Spleen (tissue), 11 donors: Measurements from ENCODE around the gene MYL11. TPM values are rescaled to one million over a fixed set of nuclear protein-coding genes. Genes with fewer than 3 reads are reported as not detected.

Experiments
- DNase-seq: peaks from one replicate; pipeline ENCODE4 v3.0.0-alpha.2; 2020
- H3K27ac ChIP-seq, 8 donors: fragments of 200-600 bp; sonication (generic) in 7 of 8; 1 replicate in 4 of 8; 2 replicates in 4 of 8; pipeline versions ENCODE4 v1.5.0 to v1.8.0; 2016 to 2021; ENCODE audit warnings: inconsistent platforms in 4 of 8, mild to moderate bottlenecking in 4 of 8, moderate library complexity in 1 of 8
- H3K27me3 ChIP-seq, 7 donors: fragments of 200-600 bp; sonication (generic) in 6 of 7; replicated peaks in 1 of 7; 1 replicate in 4 of 7; 2 replicates in 3 of 7; pipeline versions ENCODE4 v1.5.0 to v1.8.0; 2016 to 2021; ENCODE audit warnings: inconsistent platforms in 3 of 7, mild to moderate bottlenecking in 1 of 7
- H3K36me3 ChIP-seq, 6 donors: fragments of 200-600 bp; sonication (generic) in 5 of 6; 1 replicate in 4 of 6; 2 replicates in 2 of 6; pipeline versions ENCODE4 v1.5.0 to v1.8.0; 2016 to 2021; ENCODE audit warnings: inconsistent platforms in 2 of 6
- H3K4me1 ChIP-seq, 6 donors: fragments of 200-600 bp; sonication (generic) in 5 of 6; 1 replicate in 3 of 6; 2 replicates in 3 of 6; pipeline versions ENCODE4 v1.5.0 to v1.8.0; 2016 to 2021; ENCODE audit warnings: inconsistent platforms in 3 of 6
- H3K4me3 ChIP-seq, 8 donors: fragments of 200-600 bp; sonication (generic) in 7 of 8; 1 replicate in 4 of 8; 2 replicates in 4 of 8; pipeline versions ENCODE4 v1.5.0 to v1.8.0; 2016 to 2021; ENCODE audit warnings: inconsistent platforms in 4 of 8, mild to moderate bottlenecking in 4 of 8, moderate library complexity in 2 of 8
- H3K9me3 ChIP-seq, 8 donors: fragments of 200-600 bp; sonication (generic) in 7 of 8; 1 replicate in 4 of 8; 2 replicates in 4 of 8; pipeline versions ENCODE4 v1.5.0 to v1.8.0; 2016 to 2021; ENCODE audit warnings: inconsistent platforms in 4 of 8
- CTCF ChIP-seq, 11 experiments: fragments of 200-600 bp in 7 of 11; fragments of 450-650 bp in 4 of 11; sonication (generic) in 4 of 11; IDR thresholded peaks in 8 of 11; conservative IDR thresholded peaks in 3 of 11; 1 replicate in 7 of 11; 2 replicates in 4 of 11; pipeline versions ENCODE4 v1.4.0 to v1.8.0; 2016 to 2021; ENCODE audit warnings: antibody characterized with exemption in 11 of 11, inconsistent platforms in 4 of 11, mild to moderate bottlenecking in 1 of 11
- POLR2A ChIP-seq, 3 donors: fragments of 450-650 bp; IDR thresholded peaks; one replicate each; pipeline ENCODE4 v1.5.1; 2017; ENCODE audit warnings: antibody characterized with exemption in 3 of 3, mild to moderate bottlenecking in 1 of 3
- POLR2AphosphoS5 ChIP-seq, 3 donors: sonication (generic); formaldehyde crosslinking; IDR thresholded peaks; one replicate each; pipeline ENCODE4 v1.5.1; 2017; ENCODE audit warnings: antibody characterized with exemption in 3 of 3
- WGBS, 5 donors: extraction: QIAGEN DNeasy Blood & Tissue Kit in 3 of 5; methylation state at CpG; one replicate each; pipeline versions ENCODE4 v1.1.5 to v1.1.7; 2013 to 2018; 5-methylcytosine and 5-hydroxymethylcytosine counted together
- intact Hi-C: fragments of 100-400 bp; cut with DNase I; formaldehyde crosslinking; loops from one replicate; pipeline ENCODE4 v1.15.0; 2023; ENCODE audit warnings: low total_unique reads
- polyA plus RNA-seq, 3 donors: library from polyadenylated mRNA; stranded (reverse); fragments of 200-250 nt; gene quantifications; one replicate each; pipeline ENCODE4 v1.2.1, GENCODE V29; 2013
- total RNA-seq, 7 donors: library from RNA; depleted of rRNA in 3 of 7; stranded (reverse); fragments of >200 nt in 3 of 7; fragmentation: NEBNext Ultra II Directional in 4 of 7; extraction: Animal tissue kit (Norgen Biotek cat#: 25700) in 4 of 7; gene quantifications; one replicate each; pipeline versions ENCODE4 v1.1.0 to v1.2.1, GENCODE V29; 2016 to 2021
- donor health status: healthy with polysubstance abuse.
- donor health status: DM: no; HTN: no; CAD: no; lungs with moderate emphysema.
- donor health status: DM: no; HTN: no; CAD: no.
- donor health status: Bipolar disorder and iron deficiency.
- donor health status: healthy.
- donor health status: DM: no; HTN: no; CAD: no.
- donor health status: DM: yes; HTN: yes; CAD: no.

The MYL11 gene
- total and polyA plus RNA-seq, 10 donors, result 1.4 to 4.3 (median 2.8) TPM; not detected in 6

- H3K27me3 ChIP-seq, result no peaks in the 10 kb centered on the region
- H3K4me3 ChIP-seq, result peak overlapping the region; percentile 55 to 93 (median 79)
- no peak for DNase-seq
- H3K27ac ChIP-seq, result peak overlapping the region in 7 of 8 donors; percentile 73 to 90 (median 85)
- H3K9me3 ChIP-seq, result no peaks in the 10 kb centered on the region
- H3K4me1 ChIP-seq, result peaks cover 16 to 51% (median 32%) of the 10 kb centered on the region in 6 donors
- TF ChIP-seq POLR2AphosphoS5 (IDR thresholded peaks at IDR 0.05) (no peak), POLR2A (IDR thresholded peaks at IDR 0.05) (no peak), CTCF (IDR thresholded peaks at IDR 0.05 in 8 of 11, conservative IDR thresholded peaks at IDR 0.05 in 3 of 11) (no peak)
- intact Hi-C loops, result no loop called here
- 20 to 22% (median 20%) methylated on average over 14 of the region's 14 CpGs for WGBS, 5 donors
- H3K36me3 ChIP-seq, result peaks cover 0 to 9% (median under 1%) of the 10 kb centered on the region in 6 donors
Observed at GRCh38 chr16:30406795-30407101, 32.1 kb downstream of the MYL11 start.

- Histone ChIP-seq H3K9me3 (no peaks in the 10 kb centered on the region), H3K27ac (peak within 1 kb of the TSS; percentile 45 to 90 (median 83)), H3K4me1 (peaks cover 16 to 50% (median 32%) of the 10 kb centered on the region in 6 donors), H3K36me3 (peaks cover 0 to 12% (median 2%) of the 10 kb centered on the region in 6 donors), H3K4me3 (peak within 1 kb of the TSS; percentile 55 to 93 (median 79)), H3K27me3 (no peaks in the 10 kb centered on the region)
- peak; percentile 86 to 91 (median 89) for TF ChIP-seq POLR2AphosphoS5 (IDR thresholded peaks at IDR 0.05)
- no peak for TF ChIP-seq POLR2A (IDR thresholded peaks at IDR 0.05)
- TF ChIP-seq CTCF (IDR thresholded peaks at IDR 0.05 in 8 of 11, conservative IDR thresholded peaks at IDR 0.05 in 3 of 11), result peak in 6 of 11 experiments; percentile 17 to 54 (median 34)
- intact Hi-C loops, result no loop called here
- WGBS, 5 donors, result 0 to 1% (median 0%) methylated on average over 27 to 65 of the region's 65 CpGs
- peak; percentile 97 for DNase-seq
Observed at GRCh38 chr16:30407102-30407803, 32.7 kb downstream of the MYL11 start, which contains the start of gene ZNF771. Gene ZNF771 (plus strand): TSS chr16:30407606. CDS start chr16:30408054, 448 bp downstream.

GRCh38 chr16:30407804-30408534 lies 33.4 kb downstream of the MYL11 start:
- peak overlapping the region; percentile 55 to 93 (median 79) for H3K4me3 ChIP-seq
- H3K36me3 ChIP-seq, result peaks cover 0 to 13% (median 5%) of the 10 kb centered on the region in 6 donors
- peak overlapping the region; percentile 45 to 90 (median 83) for H3K27ac ChIP-seq
- no peak for TF ChIP-seq POLR2AphosphoS5 (IDR thresholded peaks at IDR 0.05)
- no peak for TF ChIP-seq POLR2A (IDR thresholded peaks at IDR 0.05)
- no peak for TF ChIP-seq CTCF (IDR thresholded peaks at IDR 0.05 in 8 of 11, conservative IDR thresholded peaks at IDR 0.05 in 3 of 11)
- WGBS, 5 donors, result 17 to 34% (median 21%) methylated on average over 8 to 17 of the region's 19 CpGs
- H3K27me3 ChIP-seq, result no peaks in the 10 kb centered on the region
- DNase-seq, result no peak
- intact Hi-C loops, result no loop called here
- peaks cover 16 to 50% (median 32%) of the 10 kb centered on the region in 6 donors for H3K4me1 ChIP-seq
- H3K9me3 ChIP-seq, result no peaks in the 10 kb centered on the region
